Measurements from ENCODE around the gene CD37.
A peak's percentile ranks its signal among the peaks of the same experiment; 100 is the strongest.

The CD37 gene

GRCh38 chr19:49339301-49340068, 4.3 kb downstream of the CD37 start:
- Histone ChIP-seq H3K9me3 (ENCODE audit: low read length) (no peaks in the 10 kb centered on the region), H3K9me2 (ENCODE audit: low read depth, low read length) (no peaks in the 10 kb centered on the region), H3K79me2 (ENCODE audit: insufficient read depth, low read length) (peaks cover 5% of the 10 kb centered on the region; the same call in 1 of the 2 replicates), H3K4me3 (ENCODE audit: low read depth, low read length, poor library complexity, severe bottlenecking) (peak overlapping the region; percentile 84), H3K4me2 (ENCODE audit: low read length) (peak overlapping the region; percentile 78), H3K9ac (ENCODE audit: low read length) (peak overlapping the region; percentile 32; the same call in 1 of the 2 replicates), H3K36me3 (ENCODE audit: insufficient read depth, low read length) (peaks cover 49% of the 10 kb centered on the region), H3K27ac (ENCODE audit: low read depth, low read length, poor library complexity, severe bottlenecking) (peak overlapping the region; percentile 89), H3F3A (ENCODE audit: insufficient read depth, low read length) (0 out of 2 replicates have a peak, but pooled peaks cover 3% of the 10 kb centered on the region), H3K4me1 (ENCODE audit: insufficient read depth, low read length, severe bottlenecking) (peaks cover 63% of the 10 kb centered on the region), H2AFZ (ENCODE audit: low read length) (no peak overlapping the region), H3K27me3 (ENCODE audit: insufficient read depth, low read length) (no peaks in the 10 kb centered on the region), H4K20me1 (ENCODE audit: insufficient read depth, low read length) (no peaks in the 10 kb centered on the region)
- TF ChIP-seq, protein P1, sequence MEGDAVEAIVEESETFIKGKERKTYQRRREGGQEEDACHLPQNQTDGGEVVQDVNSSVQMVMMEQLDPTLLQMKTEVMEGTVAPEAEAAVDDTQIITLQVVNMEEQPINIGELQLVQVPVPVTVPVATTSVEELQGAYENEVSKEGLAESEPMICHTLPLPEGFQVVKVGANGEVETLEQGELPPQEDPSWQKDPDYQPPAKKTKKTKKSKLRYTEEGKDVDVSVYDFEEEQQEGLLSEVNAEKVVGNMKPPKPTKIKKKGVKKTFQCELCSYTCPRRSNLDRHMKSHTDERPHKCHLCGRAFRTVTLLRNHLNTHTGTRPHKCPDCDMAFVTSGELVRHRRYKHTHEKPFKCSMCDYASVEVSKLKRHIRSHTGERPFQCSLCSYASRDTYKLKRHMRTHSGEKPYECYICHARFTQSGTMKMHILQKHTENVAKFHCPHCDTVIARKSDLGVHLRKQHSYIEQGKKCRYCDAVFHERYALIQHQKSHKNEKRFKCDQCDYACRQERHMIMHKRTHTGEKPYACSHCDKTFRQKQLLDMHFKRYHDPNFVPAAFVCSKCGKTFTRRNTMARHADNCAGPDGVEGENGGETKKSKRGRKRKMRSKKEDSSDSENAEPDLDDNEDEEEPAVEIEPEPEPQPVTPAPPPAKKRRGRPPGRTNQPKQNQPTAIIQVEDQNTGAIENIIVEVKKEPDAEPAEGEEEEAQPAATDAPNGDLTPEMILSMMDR (IDR thresholded peaks at IDR 0.05; ENCODE audit: low read length): no peak
- no peak for TF ChIP-seq EZH2 (IDR thresholded peaks at IDR 0.05; ENCODE audit: borderline replicate concordance, low read length)

GRCh38 chr19:49340069-49340864, 5.1 kb downstream of the CD37 start:
- H3K4me2 ChIP-seq (ENCODE audit: low read length): peak overlapping the region; percentile 78
- H3K27me3 ChIP-seq (ENCODE audit: insufficient read depth, low read length): no peaks in the 10 kb centered on the region
- peak overlapping the region; percentile 32; the same call in 1 of the 2 replicates for H3K9ac ChIP-seq (ENCODE audit: low read length)
- H3K27ac ChIP-seq (ENCODE audit: low read depth, low read length, poor library complexity, severe bottlenecking): peak overlapping the region; percentile 89
- 0 out of 2 replicates have a peak, but pooled peaks cover 3% of the 10 kb centered on the region for H3F3A ChIP-seq (ENCODE audit: insufficient read depth, low read length)
- no peak overlapping the region for H2AFZ ChIP-seq (ENCODE audit: low read length)
- H3K36me3 ChIP-seq (ENCODE audit: insufficient read depth, low read length): peaks cover 49% of the 10 kb centered on the region
- no peaks in the 10 kb centered on the region for H4K20me1 ChIP-seq (ENCODE audit: insufficient read depth, low read length)
- H3K4me3 ChIP-seq (ENCODE audit: low read depth, low read length, poor library complexity, severe bottlenecking): peak overlapping the region; percentile 84
- TF ChIP-seq, protein P1 (IDR thresholded peaks at IDR 0.05; ENCODE audit: low read length): no peak
- no peak for TF ChIP-seq EZH2 (IDR thresholded peaks at IDR 0.05; ENCODE audit: borderline replicate concordance, low read length)
- H3K9me2 ChIP-seq (ENCODE audit: low read depth, low read length): no peaks in the 10 kb centered on the region
- peaks cover 55% of the 10 kb centered on the region for H3K4me1 ChIP-seq (ENCODE audit: insufficient read depth, low read length, severe bottlenecking)
- peaks cover 5% of the 10 kb centered on the region; the same call in 1 of the 2 replicates for H3K79me2 ChIP-seq (ENCODE audit: insufficient read depth, low read length)
- H3K9me3 ChIP-seq (ENCODE audit: low read length): no peaks in the 10 kb centered on the region

DNA sequence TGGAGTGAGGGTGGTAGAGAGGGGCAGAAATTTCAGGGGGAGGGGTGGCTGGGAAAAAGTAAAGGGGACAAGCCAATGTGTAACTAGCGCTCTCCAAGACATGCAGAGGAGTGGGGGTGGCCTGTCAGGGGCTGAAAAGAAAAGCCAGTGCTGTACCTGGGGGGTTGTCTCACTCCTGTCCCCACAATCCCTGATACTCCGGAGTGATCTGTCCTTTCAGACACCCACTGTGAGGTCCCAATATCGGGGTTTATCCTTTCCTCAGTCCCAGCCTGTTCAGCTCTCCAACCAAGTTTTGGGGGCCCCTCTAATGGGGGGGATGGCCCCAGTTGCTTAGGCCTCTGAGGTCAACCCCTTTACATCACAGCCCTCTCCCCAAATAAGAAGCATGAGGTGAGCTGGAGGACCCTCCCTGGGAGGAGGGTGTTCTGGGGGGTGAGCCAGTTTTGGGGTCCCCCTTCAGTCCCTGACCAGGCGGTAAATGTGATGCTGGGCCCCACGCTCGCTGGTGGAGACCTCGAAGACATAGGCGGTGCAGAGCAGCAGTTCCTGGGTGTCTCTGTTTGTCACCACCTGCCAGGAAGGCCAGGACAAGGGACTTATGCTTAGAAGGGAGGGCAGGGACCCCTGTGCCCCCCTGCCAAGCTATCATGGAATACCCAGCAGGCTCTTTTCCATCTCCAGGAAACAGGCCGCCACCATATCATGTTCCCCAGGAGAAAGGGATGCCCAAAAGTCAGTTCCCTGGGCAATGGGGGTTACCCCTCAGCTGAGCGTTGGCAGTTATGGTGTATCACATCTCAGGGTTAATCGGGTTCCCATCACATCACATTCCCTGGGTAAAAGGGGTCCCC, 5.9 kb downstream of the CD37 start:
- Histone ChIP-seq H3K36me3 (ENCODE audit: insufficient read depth, low read length) (peaks cover 46% of the 10 kb centered on the region), H3K9me3 (ENCODE audit: low read length) (no peaks in the 10 kb centered on the region), H3F3A (ENCODE audit: insufficient read depth, low read length) (0 out of 2 replicates have a peak, but pooled peaks cover 3% of the 10 kb centered on the region), H4K20me1 (ENCODE audit: insufficient read depth, low read length) (no peaks in the 10 kb centered on the region), H3K4me1 (ENCODE audit: insufficient read depth, low read length, severe bottlenecking) (peaks cover 51% of the 10 kb centered on the region), H3K4me2 (ENCODE audit: low read length) (peak overlapping the region; percentile 27; the same call in 1 of the 2 replicates), H3K27ac (ENCODE audit: low read depth, low read length, poor library complexity, severe bottlenecking) (peak overlapping the region; percentile 89), H3K9ac (ENCODE audit: low read length) (peak overlapping the region; percentile 7; the same call in 1 of the 2 replicates), H3K9me2 (ENCODE audit: low read depth, low read length) (no peaks in the 10 kb centered on the region), H3K79me2 (ENCODE audit: insufficient read depth, low read length) (peaks cover under 1% of the 10 kb centered on the region; the same call in 1 of the 2 replicates), H2AFZ (ENCODE audit: low read length) (no peak overlapping the region), H3K4me3 (ENCODE audit: low read depth, low read length, poor library complexity, severe bottlenecking) (no peak overlapping the region), H3K27me3 (ENCODE audit: insufficient read depth, low read length) (no peaks in the 10 kb centered on the region)
- TF ChIP-seq EZH2 (IDR thresholded peaks at IDR 0.05; ENCODE audit: borderline replicate concordance, low read length): no peak
- TF ChIP-seq, protein P1 (IDR thresholded peaks at IDR 0.05; ENCODE audit: low read length): no peak
